ENCODE data around the gene GMDS. TPM values are rescaled to one million over a fixed set of nuclear protein-coding genes. Genes with fewer than 3 reads are reported as not detected.

Gene GMDS
- total RNA-seq, 1 donor from 2014 or later, result 12.6 TPM

- DNase-seq, result no peak
These were observed 211.9 kb downstream of the GMDS start for GRCh38 chr6:2033544-2033943.

GRCh38 chr6:2030682-2031244 lies 214.6 kb downstream of the GMDS start:
- peak; percentile 58 for DNase-seq

- DNase-seq, result no peak
These were observed 215.5 kb downstream of the GMDS start for GRCh38 chr6:2029952-2030351.

- no peak for DNase-seq
These were observed 216.1 kb downstream of the GMDS start for GRCh38 chr6:2029130-2029794.

GRCh38 chr6:2028457-2029038 lies 216.9 kb downstream of the GMDS start:
- peak; percentile 93 for DNase-seq

- no peak for DNase-seq
These were observed 219.3 kb downstream of the GMDS start for GRCh38 chr6:2026133-2026532.

DNA sequence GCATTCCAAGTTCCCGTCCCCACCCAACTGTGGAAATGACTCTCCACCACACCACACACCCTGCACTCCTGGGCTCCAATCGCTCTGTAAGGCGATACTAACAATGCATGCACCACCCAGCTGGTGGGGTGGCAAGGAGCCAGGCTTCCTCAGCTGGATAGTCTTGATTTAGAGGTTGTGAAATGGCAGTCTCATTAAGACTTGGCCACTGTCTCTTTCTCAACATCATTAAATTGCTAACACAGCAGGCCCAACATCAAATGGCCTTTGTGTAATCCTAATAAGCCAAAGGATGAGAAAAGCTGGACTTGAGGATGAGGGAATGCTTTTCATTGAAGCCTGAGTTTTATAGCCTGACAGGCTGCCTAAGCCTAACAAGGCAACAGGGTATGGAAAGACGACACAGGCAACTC lies 223.7 kb downstream of the GMDS start:
- peak; percentile 65 for DNase-seq

DNA sequence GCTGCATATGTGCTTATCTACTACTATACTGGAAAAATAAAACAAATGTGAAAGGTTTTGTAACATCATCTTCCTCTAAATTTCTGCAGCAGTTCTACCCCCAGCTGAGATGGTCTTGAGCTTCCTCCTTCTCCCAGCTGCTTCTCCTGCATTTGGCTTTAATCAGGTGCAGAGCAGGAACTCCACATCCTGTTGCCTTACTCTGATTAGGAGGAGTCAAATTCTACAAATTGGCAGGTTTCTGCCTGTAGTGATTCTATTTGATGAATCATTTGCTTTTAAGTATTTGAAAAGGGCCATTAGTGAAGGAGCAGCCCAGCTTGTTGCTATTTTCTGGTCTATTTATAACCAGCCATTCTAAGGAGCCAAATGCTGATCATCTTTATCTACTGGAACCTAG lies 224.5 kb downstream of the GMDS start:
- peak; percentile 80 for DNase-seq

DNA sequence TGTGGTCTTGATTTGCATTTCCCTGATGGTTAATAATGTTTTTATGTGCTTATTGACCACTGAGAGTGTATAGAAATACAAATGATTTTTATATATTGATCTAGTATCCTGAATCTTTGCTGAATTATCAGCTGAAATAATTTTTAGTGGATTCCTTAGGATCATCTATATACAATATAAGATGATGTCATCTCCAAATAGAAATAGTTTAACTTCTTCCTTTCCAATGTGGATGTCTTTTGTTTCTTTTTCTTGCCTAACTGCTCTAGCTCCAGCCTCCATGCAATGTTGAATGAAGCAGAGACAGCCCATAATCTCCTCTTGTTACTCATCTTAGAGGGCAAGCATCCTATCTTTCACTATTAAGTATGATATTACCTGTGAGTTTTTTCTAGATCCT lies 226.4 kb downstream of the GMDS start:
- DNase-seq, result no peak

DNA sequence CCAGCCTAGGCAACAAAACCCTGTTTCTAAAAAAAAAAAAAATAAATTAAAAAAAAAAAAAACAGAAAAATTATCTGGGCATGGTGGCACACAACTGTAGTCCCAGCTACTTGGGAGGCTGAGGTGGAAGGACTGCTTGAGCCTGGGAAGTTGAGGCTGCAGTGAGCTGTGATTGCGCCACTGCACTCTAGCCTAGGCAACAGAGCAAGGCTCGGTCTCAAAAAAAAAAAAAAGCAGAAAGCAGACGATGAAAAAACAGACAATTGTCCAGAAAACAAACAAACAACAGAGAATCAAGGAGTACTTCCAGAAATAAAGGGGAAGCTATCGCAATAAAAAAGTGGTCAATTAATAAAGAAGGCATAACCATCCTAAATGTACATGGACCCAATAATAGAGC lies 229.4 kb downstream of the GMDS start:
- DNase-seq, result no peak

GRCh38 chr6:2008383-2008976 lies 236.9 kb downstream of the GMDS start:
- DNase-seq, result no peak

DNA sequence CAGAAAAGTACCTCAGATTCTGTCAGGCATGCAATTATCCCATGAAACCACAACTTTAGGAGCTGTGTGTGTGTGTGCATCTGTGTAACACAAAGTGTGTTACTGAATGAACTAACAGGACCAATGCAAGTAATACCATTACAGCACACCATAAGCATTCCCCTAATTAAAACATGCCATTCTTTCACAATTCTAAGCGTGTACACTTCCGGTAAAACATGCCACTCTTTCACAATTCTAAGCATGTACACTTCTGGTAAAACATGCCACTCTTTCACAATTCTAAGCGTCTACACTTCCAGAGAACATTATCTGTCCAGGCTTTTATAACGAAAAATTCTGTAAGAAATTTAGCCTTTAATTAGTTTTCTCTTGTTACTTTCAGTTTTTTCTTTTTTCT lies 238.2 kb downstream of the GMDS start:
- DNase-seq, result no peak

GRCh38 chr6:2004888-2005287 lies 240.5 kb downstream of the GMDS start:
- no peak for DNase-seq

DNA sequence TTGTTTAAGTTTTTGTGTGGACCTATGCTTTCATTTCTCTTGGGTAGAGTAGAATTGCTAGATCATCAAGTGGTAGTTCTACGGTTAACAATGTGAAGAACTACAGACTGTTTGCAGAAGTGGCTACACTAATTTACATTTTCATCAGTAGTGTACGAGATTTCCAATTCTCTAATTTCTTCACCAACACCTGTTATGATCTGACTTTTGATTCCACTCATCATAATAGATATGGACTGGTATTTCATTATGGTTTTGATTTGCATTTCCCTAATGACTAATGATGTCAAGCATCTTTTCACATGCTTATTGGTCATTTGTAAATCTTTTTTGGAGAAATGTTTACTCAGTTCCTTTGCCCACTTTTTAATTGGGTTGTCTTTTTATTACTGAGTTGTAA lies 244.4 kb downstream of the GMDS start:
- DNase-seq, result no peak

GRCh38 chr6:1997702-1998101 lies 247.7 kb downstream of the GMDS start:
- peak; percentile 3 for DNase-seq

- DNase-seq, result no peak
These were observed 249.8 kb downstream of the GMDS start for GRCh38 chr6:1995636-1996035.

GRCh38 chr6:1993042-1993441 lies 252.4 kb downstream of the GMDS start:
- no peak for DNase-seq

DNA sequence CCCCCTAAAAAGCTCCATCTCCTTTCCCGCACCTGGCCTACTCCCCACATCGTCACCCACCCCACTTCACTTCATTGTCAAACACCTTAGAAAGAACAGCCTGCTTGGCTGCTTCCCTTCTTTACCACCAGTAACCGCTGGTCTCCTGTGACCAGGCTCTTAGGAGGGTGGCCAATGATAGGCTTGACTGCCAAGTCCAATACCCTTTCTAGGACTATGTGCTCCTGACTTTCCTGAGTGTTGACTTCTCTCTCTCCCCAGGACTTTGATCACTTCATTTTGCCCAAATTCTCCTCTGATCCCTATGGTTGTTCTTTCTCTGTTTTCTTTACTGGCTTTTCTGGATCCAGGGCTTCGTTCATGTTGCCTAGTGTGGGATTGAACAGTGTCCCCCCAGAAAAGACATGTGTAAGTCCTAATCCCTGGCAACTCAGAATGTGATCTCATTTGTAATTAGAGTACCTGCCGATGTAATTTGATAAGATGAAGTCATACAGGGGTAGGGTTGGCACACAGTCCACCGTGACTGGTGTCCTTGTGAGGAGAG lies 254.0 kb downstream of the GMDS start:
- no peak for DNase-seq

GRCh38 chr6:1988843-1989242 lies 256.6 kb downstream of the GMDS start:
- no peak for DNase-seq

GRCh38 chr6:1987640-1988039 lies 257.8 kb downstream of the GMDS start:
- DNase-seq, result peak; percentile 54

- DNase-seq, result no peak
These were observed 258.8 kb downstream of the GMDS start for GRCh38 chr6:1986454-1987243.

DNA sequence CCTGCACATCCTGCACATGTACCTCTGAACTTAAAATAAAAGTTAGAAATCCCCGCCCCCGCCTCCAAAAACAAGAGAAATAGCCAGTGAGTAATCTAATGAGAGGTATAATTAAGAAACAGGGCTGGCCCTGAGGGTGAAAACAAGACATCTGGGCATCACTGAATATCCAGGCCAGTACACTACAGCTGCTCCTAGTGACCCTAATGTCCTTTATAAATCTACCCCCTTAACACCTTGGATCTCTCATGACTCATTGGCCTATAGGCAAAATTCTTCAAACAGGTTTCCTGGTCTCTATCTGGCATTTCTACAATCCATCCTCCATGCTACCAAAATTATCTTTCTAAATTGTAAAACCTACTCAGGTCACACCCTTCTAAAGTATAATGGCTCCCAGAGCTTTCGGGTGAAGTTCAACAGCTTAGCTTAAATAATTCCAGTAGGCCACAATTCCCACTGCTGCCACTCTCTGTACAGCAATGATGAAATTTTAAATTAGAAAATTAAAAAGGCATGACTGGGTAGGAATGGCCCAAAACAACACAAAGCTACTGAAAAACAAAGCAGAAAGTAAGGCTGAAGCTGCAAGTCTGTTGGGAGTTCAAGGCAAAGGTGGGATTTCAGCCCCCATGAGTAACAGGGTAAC lies 260.9 kb downstream of the GMDS start:
- no peak for DNase-seq
